Right lobe of liver (tissue), 6 donors: ENCODE results near the gene SNPH. TPM values are rescaled to one million over a fixed set of nuclear protein-coding genes. Genes with fewer than 3 reads are reported as not detected.
A peak's percentile ranks its signal among the peaks of the same experiment; 100 is the strongest.

Source experiments
- ATAC-seq, 4 donors: fragments of 200-7000 bp; cut with Tn5 transposase; one replicate each; pipeline ENCODE4 v1.9.1; 2020; ENCODE audit warnings: mild to moderate bottlenecking in 4 of 4, moderate library complexity in 4 of 4
- DNase-seq, 3 donors: peaks; one replicate each; pipeline ENCODE4 v3.0.0-alpha.2; 2020
- H3K27ac ChIP-seq, 3 donors: fragments of 200-600 bp; one replicate each; pipeline ENCODE4 v1.8.0; 2022
- H3K27me3 ChIP-seq, 2 donors: fragments of 200-600 bp; one replicate each; pipeline ENCODE4 v1.8.0; 2022
- H3K36me3 ChIP-seq, 4 donors: fragments of 200-600 bp; sonication (generic) in 1 of 4; one replicate each; pipeline versions ENCODE4 v1.5.1 to v1.8.0; 2017 to 2022; ENCODE audit warnings: control low read depth in 1 of 4
- H3K4me1 ChIP-seq, 4 donors: fragments of 200-600 bp; sonication (generic) in 1 of 4; one replicate each; pipeline versions ENCODE4 v1.5.1 to v1.8.0; 2017 to 2022; ENCODE audit warnings: control low read depth in 1 of 4
- H3K4me3 ChIP-seq, 3 donors: fragments of 200-600 bp; one replicate each; pipeline ENCODE4 v1.8.0; 2022
- H3K9me3 ChIP-seq, 4 donors: fragments of 200-600 bp; sonication (generic) in 1 of 4; one replicate each; pipeline versions ENCODE4 v1.5.1 to v1.8.0; 2017 to 2022; ENCODE audit warnings: control low read depth in 1 of 4
- POLR2A ChIP-seq: fragments of 450-650 bp; IDR thresholded peaks from one replicate; pipeline ENCODE4 v1.6.1; 2017; ENCODE audit warnings: antibody characterized with exemption, mild to moderate bottlenecking
- WGBS: methylation state at CpG from one replicate; pipeline ENCODE4 v1.1.6; 2018; ENCODE audit warnings: low coverage, low lambda C conversion rate; ENCODE audit not compliant: insufficient coverage; ENCODE audit errors: missing lambda C conversion rate; 5-methylcytosine and 5-hydroxymethylcytosine counted together
- intact Hi-C, 2 donors: fragments of 100-400 bp; cut with DNase I; formaldehyde crosslinking; loops; one replicate each; pipeline versions ENCODE4 v1.11.2 to v1.14.1; 2022
- total RNA-seq, 6 experiments: library from RNA; depleted of rRNA in 2 of 6; stranded (reverse); fragments of >200 nt in 2 of 6; fragmentation: NEBNext Ultra II Directional in 3 of 6; extraction: Animal tissue kit (Norgen Biotek cat#: 25700) in 3 of 6; gene quantifications; one replicate each; pipeline versions ENCODE4 v1.1.0 to v1.2.4, GENCODE V29; 2016 to 2023
- TF ChIP-seq, protein P1 (sequence below), 4 donors: fragments of 200-600 bp in 3 of 4; fragments of 450-650 bp in 1 of 4; IDR thresholded peaks; one replicate each; pipeline versions ENCODE4 v1.5.1 to v1.8.0; 2016 to 2022; ENCODE audit warnings: antibody characterized with exemption in 4 of 4, mild to moderate bottlenecking in 2 of 4
- donor health status: DM: no; HTN: yes; CAD: no.
- donor health status: DM: no; HTN: no; CAD: no.
- donor health status: DM: no; HTN: no; CAD: no.
- donor health status: DM: no; HTN: yes; CAD: no.
- donor health status: DM: no; HTN: yes; CAD: no.

SNPH gene
- total RNA-seq, 6 experiments from 2014 or later, result 0.11 to 0.61 (median 0.12) TPM

DNA sequence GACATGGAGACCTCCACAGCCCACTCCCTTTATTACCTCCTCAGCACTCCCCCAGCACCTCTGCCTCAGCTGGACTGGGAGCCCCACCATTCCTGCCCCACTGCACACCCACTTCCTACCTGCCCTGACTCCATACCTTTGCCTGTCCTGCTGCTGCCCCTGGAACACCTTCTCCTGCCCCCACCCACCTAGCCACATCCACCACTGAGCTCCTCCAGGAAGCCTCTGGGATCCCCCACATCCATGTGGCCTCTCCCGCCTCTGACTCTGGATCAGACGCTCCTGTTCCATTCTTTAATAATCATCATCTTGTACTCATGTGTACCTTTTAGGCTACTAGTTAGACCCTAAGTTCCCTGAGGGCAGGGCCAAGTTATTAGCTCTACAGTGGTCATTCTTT is 65.0 kb downstream of the SNPH start:
- peaks cover 0 to 42% (median 23%) of the 10 kb centered on the region in 4 donors for H3K4me1 ChIP-seq
- DNase-seq (peak in 1 of 3 donors; percentile 40), ATAC-seq (no peak)
- H3K27me3 ChIP-seq, result no peaks in the 10 kb centered on the region
- H3K9me3 ChIP-seq, result no peaks in the 10 kb centered on the region
- H3K4me3 ChIP-seq, result no peak overlapping the region
- H3K36me3 ChIP-seq, result no peaks in the 10 kb centered on the region
- TF ChIP-seq, protein P1, sequence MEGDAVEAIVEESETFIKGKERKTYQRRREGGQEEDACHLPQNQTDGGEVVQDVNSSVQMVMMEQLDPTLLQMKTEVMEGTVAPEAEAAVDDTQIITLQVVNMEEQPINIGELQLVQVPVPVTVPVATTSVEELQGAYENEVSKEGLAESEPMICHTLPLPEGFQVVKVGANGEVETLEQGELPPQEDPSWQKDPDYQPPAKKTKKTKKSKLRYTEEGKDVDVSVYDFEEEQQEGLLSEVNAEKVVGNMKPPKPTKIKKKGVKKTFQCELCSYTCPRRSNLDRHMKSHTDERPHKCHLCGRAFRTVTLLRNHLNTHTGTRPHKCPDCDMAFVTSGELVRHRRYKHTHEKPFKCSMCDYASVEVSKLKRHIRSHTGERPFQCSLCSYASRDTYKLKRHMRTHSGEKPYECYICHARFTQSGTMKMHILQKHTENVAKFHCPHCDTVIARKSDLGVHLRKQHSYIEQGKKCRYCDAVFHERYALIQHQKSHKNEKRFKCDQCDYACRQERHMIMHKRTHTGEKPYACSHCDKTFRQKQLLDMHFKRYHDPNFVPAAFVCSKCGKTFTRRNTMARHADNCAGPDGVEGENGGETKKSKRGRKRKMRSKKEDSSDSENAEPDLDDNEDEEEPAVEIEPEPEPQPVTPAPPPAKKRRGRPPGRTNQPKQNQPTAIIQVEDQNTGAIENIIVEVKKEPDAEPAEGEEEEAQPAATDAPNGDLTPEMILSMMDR (IDR thresholded peaks at IDR 0.05), result no peak
- intact Hi-C loops, result no loop called here
- H3K27ac ChIP-seq, result peak overlapping the region in 1 of 3 donors; percentile 100
- 100% methylated on average over 2 of the region's 2 CpGs for WGBS

DNA sequence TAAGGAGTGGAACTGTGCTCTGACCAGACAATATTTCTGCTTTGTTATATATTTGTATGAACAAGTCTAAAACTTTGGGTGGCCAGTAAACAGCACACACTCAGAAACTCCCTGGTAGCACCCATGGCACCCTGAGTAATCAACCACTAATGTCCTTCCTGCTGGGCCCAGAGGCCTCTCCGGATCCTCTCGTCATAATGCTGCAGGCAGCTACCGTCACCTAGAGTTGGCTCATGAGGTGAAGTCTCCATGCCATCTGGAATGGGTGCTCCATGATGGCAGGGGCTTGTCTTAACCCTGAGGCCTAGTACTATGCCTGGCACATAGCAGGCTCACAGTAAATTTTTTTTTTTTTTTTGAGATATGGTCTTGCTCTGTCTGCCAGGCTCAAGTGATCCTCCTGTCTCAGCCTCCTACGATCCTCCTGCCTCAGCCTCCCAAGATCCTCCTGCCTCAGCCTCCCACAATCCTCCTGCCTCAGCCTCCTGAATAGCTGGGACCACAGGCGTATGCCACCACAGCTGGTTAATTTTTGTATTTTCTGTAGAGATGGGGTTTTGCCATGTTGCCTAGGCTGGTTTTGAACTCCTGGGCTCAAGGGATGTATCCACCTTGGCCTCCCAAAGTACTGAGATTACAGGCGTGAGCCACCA is 65.8 kb downstream of the SNPH start:
- Histone ChIP-seq H3K4me3 (no peak overlapping the region), H3K4me1 (peaks cover 0 to 42% (median 23%) of the 10 kb centered on the region in 4 donors), H3K27ac (no peak overlapping the region), H3K36me3 (no peaks in the 10 kb centered on the region), H3K9me3 (no peaks in the 10 kb centered on the region), H3K27me3 (no peaks in the 10 kb centered on the region)
- WGBS, result 100% methylated on average over 3 of the region's 6 CpGs
- ATAC-seq (no peak), DNase-seq (peak in 1 of 3 donors; percentile 36)
- intact Hi-C loops, result no loop called here
- TF ChIP-seq POLR2A, result no peak
- TF ChIP-seq, protein P1 (IDR thresholded peaks at IDR 0.05), result no peak

DNA sequence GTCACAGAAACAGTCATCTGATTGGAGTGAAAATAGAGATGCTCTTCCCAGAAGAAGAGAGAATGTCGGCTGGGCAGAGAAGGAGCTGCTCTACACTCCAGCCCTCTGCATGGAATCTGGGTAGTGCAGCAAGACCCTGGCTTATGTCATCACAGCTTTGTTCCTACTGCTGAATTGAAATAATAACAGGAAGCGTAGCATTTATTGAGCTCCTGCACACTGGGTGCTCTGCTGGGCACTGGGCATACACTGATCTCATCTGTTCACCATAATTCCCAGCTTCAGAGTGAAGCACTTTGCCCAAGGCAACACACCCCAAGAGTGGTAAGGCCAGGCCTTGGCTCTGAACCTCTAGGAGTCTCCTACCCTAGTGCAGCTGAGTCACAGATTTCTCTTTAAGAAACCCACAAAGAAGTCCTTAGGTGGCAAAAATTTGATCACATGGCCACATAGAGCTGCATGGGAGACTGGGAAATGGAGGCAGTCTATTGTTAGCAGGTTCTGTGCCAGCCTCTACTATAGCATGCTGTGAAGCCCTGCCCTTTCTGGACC is 66.7 kb downstream of the SNPH start:
- ATAC-seq (no peak), DNase-seq (no peak)
- no peaks in the 10 kb centered on the region for H3K27me3 ChIP-seq
- WGBS, result no CpG with 5 or more reads among the region's 2 CpGs
- no peaks in the 10 kb centered on the region for H3K9me3 ChIP-seq
- no peak overlapping the region for H3K4me3 ChIP-seq
- H3K4me1 ChIP-seq, result peaks cover 0 to 39% (median 16%) of the 10 kb centered on the region in 4 donors
- intact Hi-C loops, result no loop called here
- no peaks in the 10 kb centered on the region for H3K36me3 ChIP-seq
- TF ChIP-seq, protein P1 (IDR thresholded peaks at IDR 0.05), result no peak
- no peak for TF ChIP-seq POLR2A
- H3K27ac ChIP-seq, result no peak overlapping the region

DNA sequence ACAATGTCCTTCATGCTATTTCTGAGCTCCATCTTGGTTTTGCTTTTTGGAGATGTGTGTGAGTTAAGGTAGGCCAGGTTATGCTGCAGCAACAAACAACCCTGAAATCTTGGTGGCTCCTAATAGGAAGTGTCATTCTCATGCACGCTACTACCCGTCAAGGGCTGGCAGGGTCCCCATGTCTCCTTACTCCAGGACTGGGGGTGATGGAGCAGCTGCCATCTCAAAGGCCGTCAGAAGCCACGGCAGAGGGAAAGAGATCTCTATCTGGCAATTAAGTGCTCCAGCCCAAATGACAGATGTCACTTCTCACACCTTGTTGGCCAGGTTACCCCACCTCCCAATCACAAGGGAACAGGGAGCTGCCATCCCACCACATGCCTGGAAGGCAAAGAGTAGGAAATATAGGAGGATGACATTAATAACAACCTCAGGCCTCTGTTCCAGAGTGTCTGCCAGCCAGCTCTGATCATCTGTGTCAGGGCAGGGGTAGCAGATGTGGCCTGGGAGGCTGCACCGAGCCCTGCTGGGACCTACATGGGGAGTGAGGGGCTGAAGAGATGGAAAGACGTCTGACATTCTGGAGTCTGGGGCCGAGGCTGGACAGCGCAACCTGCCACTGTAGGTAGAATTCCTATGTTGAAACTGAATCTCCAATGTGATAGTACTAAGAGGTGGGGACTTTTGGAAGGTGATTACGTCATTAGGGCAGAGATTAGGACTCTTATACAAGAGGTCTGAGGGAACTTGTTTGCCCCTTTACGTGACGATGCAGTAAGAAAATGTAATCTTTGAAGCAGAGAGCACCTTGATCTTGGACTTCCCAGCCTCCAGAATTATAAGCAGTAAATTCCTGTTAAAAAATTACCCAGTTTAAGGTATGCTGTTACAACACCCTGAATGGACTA is 67.6 kb downstream of the SNPH start:
- intact Hi-C loops, result no loop called here
- no peak overlapping the region for H3K27ac ChIP-seq
- H3K27me3 ChIP-seq, result no peaks in the 10 kb centered on the region
- WGBS, result 64% methylated on average over 4 of the region's 11 CpGs
- H3K9me3 ChIP-seq, result no peaks in the 10 kb centered on the region
- ATAC-seq, result no peak
- TF ChIP-seq, protein P1 (IDR thresholded peaks at IDR 0.05), result no peak
- no peak for TF ChIP-seq POLR2A
- H3K4me3 ChIP-seq, result no peak overlapping the region
- peak in 1 of 3 donors; percentile 39 for DNase-seq
- H3K4me1 ChIP-seq, result peaks cover 0 to 30% (median 12%) of the 10 kb centered on the region in 4 donors
- no peaks in the 10 kb centered on the region for H3K36me3 ChIP-seq
